WTC11 (cell line): Measurements from ENCODE around the gene ECD. TPM values are rescaled to one million over a fixed set of nuclear protein-coding genes. Genes with fewer than 3 reads are reported as not detected.

ENCODE experiments used
- ATAC-seq: fragments of 200-7000 bp; cut with Tn5 transposase; 2 replicates; pipeline ENCODE4 v1.10.0; 2021; ENCODE audit warnings: mild to moderate bottlenecking, moderate library complexity
- CTCF ChIA-PET: fragments of 300-600 bp; sonication (Branson Sonifier 250); formaldehyde crosslinking; loops from one replicate; lab custom pipeline; 2021; ENCODE audit warnings: antibody characterized with exemption; lab: Charles Lee
- POLR2A ChIA-PET: fragments of 350-600 bp; sonication (Branson Sonifier 250); formaldehyde crosslinking; loops from one replicate; lab custom pipeline; 2021; ENCODE audit warnings: antibody characterized with exemption; lab: Charles Lee
- DNase-seq: peaks from one replicate; pipeline ENCODE4 v3.0.0; 2021; ENCODE audit warnings: low spot score
- H3K27ac Mint-ChIP-seq: 2 replicates; pipeline ENCODE4 v1.8.0; 2021; ENCODE audit warnings: mixed read lengths
- H3K27me3 Mint-ChIP-seq: 2 replicates; pipeline ENCODE4 v1.8.0; 2021; ENCODE audit warnings: low read depth, mild to moderate bottlenecking, moderate library complexity, mixed read lengths
- H3K36me3 Mint-ChIP-seq: 2 replicates; pipeline ENCODE4 v1.8.0; 2021; ENCODE audit warnings: mixed read lengths
- H3K4me1 Mint-ChIP-seq: 2 replicates; pipeline ENCODE4 v1.8.0; 2022; ENCODE audit warnings: mixed read lengths
- H3K4me3 Mint-ChIP-seq: 2 replicates; pipeline ENCODE4 v1.8.0; 2021; ENCODE audit warnings: mild to moderate bottlenecking, moderate library complexity, mixed read lengths
- H3K9me3 Mint-ChIP-seq: 2 replicates; pipeline ENCODE4 v1.8.0; 2021; ENCODE audit warnings: mixed read lengths
- ATF1 ChIP-seq: sonication (generic); formaldehyde crosslinking; IDR thresholded peaks from 2 replicates; pipeline ENCODE4 v1.8.1; 2023; ENCODE audit warnings: mild to moderate bottlenecking, moderate library complexity, missing genetic modification reagents
- CREB1 ChIP-seq: sonication (generic); formaldehyde crosslinking; IDR thresholded peaks from 2 replicates; pipeline ENCODE4 v1.8.0; 2023; ENCODE audit warnings: mild to moderate bottlenecking, missing genetic modification reagents
- CTCF ChIP-seq: fragments of 200-600 bp; IDR thresholded peaks from 2 replicates; pipeline ENCODE4 v1.8.0; 2022; ENCODE audit warnings: antibody characterized with exemption
- E2F1 ChIP-seq: sonication (generic); formaldehyde crosslinking; IDR thresholded peaks from 2 replicates; pipeline ENCODE4 v1.8.0; 2022; ENCODE audit warnings: mild to moderate bottlenecking, missing genetic modification reagents
- ELF4 ChIP-seq: sonication (generic); formaldehyde crosslinking; IDR thresholded peaks from 2 replicates; pipeline ENCODE4 v1.8.1; 2022; ENCODE audit warnings: low read depth, mild to moderate bottlenecking, moderate library complexity, missing genetic modification reagents
- ERG ChIP-seq: fragments of 250-450 bp; sonication (Bioruptor Pico); IDR thresholded peaks from 2 replicates; pipeline ENCODE4 v1.8.0; 2021; ENCODE audit warnings: mild to moderate bottlenecking
- FOXK1 ChIP-seq: sonication (generic); formaldehyde crosslinking; IDR thresholded peaks from 2 replicates; pipeline ENCODE4 v1.8.0; 2022; ENCODE audit warnings: mild to moderate bottlenecking, moderate library complexity, missing genetic modification reagents
- GRHL2 ChIP-seq: fragments of 250-450 bp; sonication (Bioruptor Pico); IDR thresholded peaks from 2 replicates; pipeline ENCODE4 v1.8.0; 2022; ENCODE audit warnings: mild to moderate bottlenecking, moderate library complexity; ENCODE audit not compliant: insufficient replicate concordance, severe bottlenecking
- JAZF1 ChIP-seq: fragments of 250-450 bp; sonication (Bioruptor Pico); IDR thresholded peaks from 2 replicates; pipeline ENCODE4 v1.9.0; 2021; ENCODE audit warnings: moderate library complexity, mild to moderate bottlenecking, inconsistent platforms
- KAT7 ChIP-seq: sonication (generic); formaldehyde crosslinking; IDR thresholded peaks from 2 replicates; pipeline ENCODE4 v1.8.1; 2023; ENCODE audit warnings: missing genetic modification reagents, mild to moderate bottlenecking, borderline replicate concordance
- MLX ChIP-seq: sonication (generic); formaldehyde crosslinking; IDR thresholded peaks from 2 replicates; pipeline ENCODE4 v1.8.1; 2023; ENCODE audit warnings: mild to moderate bottlenecking, missing genetic modification reagents, moderate library complexity
- NFE2L1 ChIP-seq: sonication (generic); formaldehyde crosslinking; IDR thresholded peaks from 2 replicates; pipeline ENCODE4 v1.8.1; 2023; ENCODE audit warnings: missing genetic modification reagents
- RORB ChIP-seq: fragments of 250-450 bp; sonication (Bioruptor Pico); IDR thresholded peaks from 2 replicates; pipeline ENCODE4 v1.9.0; 2021; ENCODE audit warnings: mild to moderate bottlenecking
- SMAD4 ChIP-seq: sonication (generic); formaldehyde crosslinking; IDR thresholded peaks from 2 replicates; pipeline ENCODE4 v1.8.0; 2022; ENCODE audit warnings: mild to moderate bottlenecking, missing genetic modification reagents
- TCF7 ChIP-seq: sonication (generic); formaldehyde crosslinking; IDR thresholded peaks from 2 replicates; pipeline ENCODE4 v1.8.0; 2022; ENCODE audit warnings: mild to moderate bottlenecking, low read depth, missing genetic modification reagents, moderate library complexity
- ZBTB21 ChIP-seq: sonication (generic); formaldehyde crosslinking; IDR thresholded peaks from 2 replicates; pipeline ENCODE4 v1.8.1; 2023; ENCODE audit warnings: mild to moderate bottlenecking, missing genetic modification reagents, borderline replicate concordance
- total RNA-seq: library from RNA; stranded (reverse); gene quantifications from 3 replicates; pipeline ENCODE4 v1.2.3, GENCODE V29; 2021
- TF ChIP-seq, protein P1 (sequence below): sonication (generic); formaldehyde crosslinking; IDR thresholded peaks from 2 replicates; pipeline ENCODE4 v1.8.0; 2023; ENCODE audit warnings: missing genetic modification reagents, mild to moderate bottlenecking, borderline replicate concordance
- TF ChIP-seq, protein P2 (sequence below): fragments of 250-450 bp; sonication (Bioruptor Pico); IDR thresholded peaks from 2 replicates; pipeline ENCODE4 v1.9.0; 2021; ENCODE audit warnings: mild to moderate bottlenecking

Gene ECD
- total RNA-seq, 1 experiment from 2014 or later: 38.2 TPM

- TF ChIP-seq, protein P1, sequence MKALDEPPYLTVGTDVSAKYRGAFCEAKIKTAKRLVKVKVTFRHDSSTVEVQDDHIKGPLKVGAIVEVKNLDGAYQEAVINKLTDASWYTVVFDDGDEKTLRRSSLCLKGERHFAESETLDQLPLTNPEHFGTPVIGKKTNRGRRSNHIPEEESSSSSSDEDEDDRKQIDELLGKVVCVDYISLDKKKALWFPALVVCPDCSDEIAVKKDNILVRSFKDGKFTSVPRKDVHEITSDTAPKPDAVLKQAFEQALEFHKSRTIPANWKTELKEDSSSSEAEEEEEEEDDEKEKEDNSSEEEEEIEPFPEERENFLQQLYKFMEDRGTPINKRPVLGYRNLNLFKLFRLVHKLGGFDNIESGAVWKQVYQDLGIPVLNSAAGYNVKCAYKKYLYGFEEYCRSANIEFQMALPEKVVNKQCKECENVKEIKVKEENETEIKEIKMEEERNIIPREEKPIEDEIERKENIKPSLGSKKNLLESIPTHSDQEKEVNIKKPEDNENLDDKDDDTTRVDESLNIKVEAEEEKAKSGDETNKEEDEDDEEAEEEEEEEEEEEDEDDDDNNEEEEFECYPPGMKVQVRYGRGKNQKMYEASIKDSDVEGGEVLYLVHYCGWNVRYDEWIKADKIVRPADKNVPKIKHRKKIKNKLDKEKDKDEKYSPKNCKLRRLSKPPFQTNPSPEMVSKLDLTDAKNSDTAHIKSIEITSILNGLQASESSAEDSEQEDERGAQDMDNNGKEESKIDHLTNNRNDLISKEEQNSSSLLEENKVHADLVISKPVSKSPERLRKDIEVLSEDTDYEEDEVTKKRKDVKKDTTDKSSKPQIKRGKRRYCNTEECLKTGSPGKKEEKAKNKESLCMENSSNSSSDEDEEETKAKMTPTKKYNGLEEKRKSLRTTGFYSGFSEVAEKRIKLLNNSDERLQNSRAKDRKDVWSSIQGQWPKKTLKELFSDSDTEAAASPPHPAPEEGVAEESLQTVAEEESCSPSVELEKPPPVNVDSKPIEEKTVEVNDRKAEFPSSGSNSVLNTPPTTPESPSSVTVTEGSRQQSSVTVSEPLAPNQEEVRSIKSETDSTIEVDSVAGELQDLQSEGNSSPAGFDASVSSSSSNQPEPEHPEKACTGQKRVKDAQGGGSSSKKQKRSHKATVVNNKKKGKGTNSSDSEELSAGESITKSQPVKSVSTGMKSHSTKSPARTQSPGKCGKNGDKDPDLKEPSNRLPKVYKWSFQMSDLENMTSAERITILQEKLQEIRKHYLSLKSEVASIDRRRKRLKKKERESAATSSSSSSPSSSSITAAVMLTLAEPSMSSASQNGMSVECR (CRISPR knock-in tag): no peak
- TF ChIP-seq CREB1 (CRISPR knock-in tag) (no peak), ELF4 (no peak), KAT7 (CRISPR knock-in tag) (no peak)
Measured at GRCh38 chr10:73168465-73168803, 626 bp upstream of the ECD start (continued).

DNA sequence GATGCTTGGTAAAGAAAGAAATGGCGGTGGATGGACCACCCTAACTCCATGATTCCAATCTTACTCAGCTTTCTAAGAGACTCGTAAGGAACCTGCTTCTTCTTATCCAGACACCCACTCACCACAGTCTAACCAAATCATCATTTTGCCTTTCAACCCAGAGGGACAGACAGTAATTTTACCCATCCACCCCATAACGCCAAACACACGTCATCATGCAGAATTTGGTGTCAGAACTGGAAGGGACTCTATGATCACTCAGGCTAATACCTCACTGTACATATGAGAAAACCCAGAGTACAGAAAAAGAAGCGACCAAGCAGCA, 388 bp downstream of the ECD start:
- CTCF ChIA-PET: no interaction called here
- no peak for TF ChIP-seq JAZF1
- no peak for TF ChIP-seq ZBTB21 (CRISPR knock-in tag)
- no peak for TF ChIP-seq MLX (CRISPR knock-in tag)
- TF ChIP-seq NFE2L1 (CRISPR knock-in tag): no peak
- no peak for TF ChIP-seq TCF7 (CRISPR knock-in tag)
- no peak for TF ChIP-seq SMAD4
- TF ChIP-seq CTCF: no peak
- TF ChIP-seq GRHL2 (CRISPR knock-in tag): no peak
- TF ChIP-seq, protein P2, sequence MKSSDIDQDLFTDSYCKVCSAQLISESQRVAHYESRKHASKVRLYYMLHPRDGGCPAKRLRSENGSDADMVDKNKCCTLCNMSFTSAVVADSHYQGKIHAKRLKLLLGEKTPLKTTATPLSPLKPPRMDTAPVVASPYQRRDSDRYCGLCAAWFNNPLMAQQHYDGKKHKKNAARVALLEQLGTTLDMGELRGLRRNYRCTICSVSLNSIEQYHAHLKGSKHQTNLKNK (CRISPR knock-in tag): no peak
- no peak for TF ChIP-seq E2F1
- TF ChIP-seq ELF4: no peak
- TF ChIP-seq ATF1 (CRISPR knock-in tag): no peak
- TF ChIP-seq ERG: no peak
- no peak for TF ChIP-seq RORB (CRISPR knock-in tag)
- no peak for TF ChIP-seq FOXK1
- Mint-ChIP-seq H3K4me1 (peaks cover 14% of the 10 kb centered on the region), H3K9me3 (no peaks in the 10 kb centered on the region), H3K27ac (peak overlapping the region; percentile 100), H3K4me3 (peak overlapping the region; percentile 100), H3K36me3 (peaks cover 11% of the 10 kb centered on the region), H3K27me3 (no peaks in the 10 kb centered on the region; the same call in 1 of the 2 replicates)
- POLR2A ChIA-PET: interaction anchor here (0.7 kb wide), 1 partner anchor 62 kb away, joined by 3 read pairs; no protein-coding TSS in a partner anchor
- ATAC-seq (no peak), DNase-seq (no peak)
